ENCODE measurements around the gene ARRDC2.

- TF ChIP-seq EZH2 (IDR thresholded peaks at IDR 0.05; ENCODE audit: insufficient read depth, poor library complexity, severe bottlenecking) (no peak), EZH2phosphoT487 (IDR thresholded peaks at IDR 0.05; ENCODE audit: insufficient read depth, low read depth) (no peak)
Measured at GRCh38 chr19:18060472-18060871, 52.5 kb downstream of the ARRDC2 start.

Measured in GM23248 (cell line).